Epithelial cell of esophagus (primary cell): ENCODE measurements around the gene CTRB2.
"Not testable (repeated sequence)": the region's sequence is repeated elsewhere in the genome, so short reads cannot be mapped to it uniquely, and the experiment has no call there.

Experiments
- DNase-seq: peaks from one replicate; pipeline ENCODE4 v3.0.0; 2010; ENCODE audit warnings: low read depth
- H3K4me3 ChIP-seq: 2 replicates; pipeline ENCODE4 v1.5.1; 2011; ENCODE audit warnings: mild to moderate bottlenecking, low read length, control low read depth
- CTCF ChIP-seq: IDR thresholded peaks from 2 replicates; pipeline ENCODE4 v1.5.1; 2011; ENCODE audit warnings: low read depth, mild to moderate bottlenecking, low read length, control low read depth, inconsistent platforms; ENCODE audit not compliant: insufficient read depth; ENCODE audit errors: missing control alignments

The CTRB2 gene

DNA sequence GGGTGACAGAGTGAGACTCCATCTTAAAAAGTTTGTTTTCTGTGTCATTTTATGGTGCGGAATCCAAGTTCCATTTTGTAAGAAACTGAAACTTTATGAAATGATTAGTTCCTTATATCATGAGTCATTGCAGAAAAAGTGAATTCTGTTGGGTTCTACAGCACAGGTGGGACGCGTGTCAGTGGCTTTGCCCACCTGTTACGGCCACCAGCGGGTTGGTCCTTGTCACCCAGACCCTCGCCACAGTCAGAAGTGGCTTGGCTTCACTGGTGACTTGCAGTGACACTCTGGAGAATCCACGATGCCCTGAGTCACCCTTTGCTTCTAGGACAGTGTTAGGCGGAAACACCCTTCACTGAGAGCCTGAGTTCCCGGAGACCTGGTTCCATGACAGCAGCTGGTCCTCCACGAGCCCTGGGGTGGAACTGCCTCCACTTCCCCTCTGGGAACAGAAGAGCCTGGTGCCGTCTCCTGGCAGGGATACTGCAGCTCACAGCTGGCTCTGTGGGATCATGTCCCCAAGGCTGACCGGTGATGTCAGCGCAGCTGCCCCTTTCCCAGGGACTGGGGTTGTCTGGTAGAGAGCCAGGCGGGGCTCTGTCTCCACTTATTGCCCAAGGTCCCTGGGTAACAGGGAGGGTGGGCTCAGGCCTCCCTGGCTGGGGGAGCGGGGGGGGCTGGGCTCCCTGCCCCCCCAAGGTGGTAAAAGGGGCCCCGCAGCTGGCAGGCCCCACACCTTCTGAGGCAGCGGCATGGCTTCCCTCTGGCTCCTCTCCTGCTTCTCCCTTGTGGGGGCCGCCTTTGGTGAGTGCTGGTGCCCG is 11.5 kb upstream of the CTRB2 start, which contains the start of gene CTRB1:
Gene CTRB1 (plus strand): TSS at position 733 of the 821 bp plus-strand sequence. CDS start 20 bp downstream, at position 753.
- no peak for DNase-seq
- no peak within 1 kb of the TSS for H3K4me3 ChIP-seq
- no peak for TF ChIP-seq CTCF

- no peak for DNase-seq
- TF ChIP-seq CTCF = no peak
Measured at GRCh38 chr16:75217389-75217851, 10.5 kb upstream of the CTRB2 start.

DNA sequence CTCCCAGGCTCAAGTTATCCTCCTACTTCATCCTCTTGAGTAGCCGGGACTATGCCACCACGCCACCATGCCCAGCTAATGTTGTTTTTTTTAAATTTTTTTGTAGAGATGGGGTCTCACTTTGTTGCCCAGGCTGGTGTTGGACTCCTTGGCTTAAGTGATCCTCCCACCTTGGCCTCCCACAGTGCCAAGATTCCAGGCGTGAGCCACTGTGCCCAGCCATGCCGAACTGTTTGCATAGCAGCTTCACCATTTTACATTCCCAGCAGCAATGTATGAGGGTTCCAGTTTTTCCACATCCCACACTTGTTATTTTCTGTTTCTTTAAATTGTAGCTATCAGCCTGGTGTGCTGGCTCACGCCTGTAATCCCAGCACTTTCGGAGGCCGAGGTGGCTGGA is 9.6 kb upstream of the CTRB2 start:
- TF ChIP-seq CTCF = no peak
- no peak overlapping the region for H3K4me3 ChIP-seq
- DNase-seq = no peak

More at GRCh38 chr16:75217389-75217851, 10.5 kb upstream of the CTRB2 start:
- H3K4me3 ChIP-seq = no peak overlapping the region

GRCh38 chr16:75216127-75216526 is 9.2 kb upstream of the CTRB2 start:
- H3K4me3 ChIP-seq = no peak overlapping the region
- no peak for DNase-seq
- no peak for TF ChIP-seq CTCF

GRCh38 chr16:75211286-75211685 is 4.3 kb upstream of the CTRB2 start:
- not testable (repeated sequence) for H3K4me3 ChIP-seq, DNase-seq

GRCh38 chr16:75209944-75210343 is 3.0 kb upstream of the CTRB2 start:
- TF ChIP-seq CTCF = no peak
- H3K4me3 ChIP-seq = no peak overlapping the region
- DNase-seq = no peak

- not testable (repeated sequence) for H3K4me3 ChIP-seq, DNase-seq
Measured at GRCh38 chr16:75209514-75209913, 2.6 kb upstream of the CTRB2 start.

DNA sequence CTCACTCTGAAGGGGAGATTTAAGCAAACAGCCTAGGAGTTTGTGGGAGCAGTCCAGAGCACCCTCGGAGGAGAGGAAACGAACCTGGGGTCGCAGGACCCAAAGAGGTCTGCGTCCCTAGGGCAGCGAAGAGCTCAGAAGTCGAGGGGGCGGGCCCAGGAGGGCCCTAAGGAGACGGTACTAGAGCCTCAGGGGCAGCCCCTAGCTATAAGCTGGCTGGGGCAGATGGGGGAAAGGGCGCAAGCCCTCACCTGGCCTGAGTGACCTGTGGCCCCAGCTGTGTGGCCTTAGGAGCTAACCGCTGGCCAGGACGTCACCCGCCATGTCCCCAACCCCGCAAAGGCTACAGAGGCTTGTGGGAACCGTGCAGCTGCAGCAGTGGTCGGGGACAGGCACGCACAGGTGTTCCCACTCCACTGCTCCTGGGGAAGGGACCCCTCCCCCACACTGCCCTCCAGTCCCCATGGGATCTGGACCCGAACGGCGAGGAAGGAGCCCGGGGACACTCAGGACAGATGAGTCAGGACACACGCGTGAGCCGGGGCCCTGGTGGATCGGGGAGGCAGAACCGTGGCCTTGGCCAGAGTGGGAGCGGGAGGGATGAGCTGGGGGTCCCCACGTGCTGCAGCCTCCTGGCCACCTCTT is 2.0 kb upstream of the CTRB2 start:
- TF ChIP-seq CTCF = no peak
- H3K4me3 ChIP-seq = no peak overlapping the region
- DNase-seq = no peak
